CD4-positive, alpha-beta T cell (primary cell): ENCODE results near the gene GANAB. TPM values are rescaled to one million over a fixed set of nuclear protein-coding genes. Genes with fewer than 3 reads are reported as not detected.

Experiments used
- ATAC-seq: fragments of 200-7000 bp; cut with Tn5 transposase; one replicate; pipeline ENCODE4 v1.10.0; 2022; ENCODE audit warnings: mild to moderate bottlenecking; ENCODE audit not compliant: poor library complexity
- CTCF ChIA-PET: fragments of 350-600 bp; sonication (Branson Sonifier 250); formaldehyde crosslinking; loops from one replicate; lab custom pipeline; 2021; ENCODE audit warnings: antibody characterized with exemption, inconsistent platforms; lab: Charles Lee
- POLR2A ChIA-PET: fragments of 350-600 bp; sonication (Branson Sonifier 250); formaldehyde crosslinking; loops from one replicate; lab custom pipeline; 2021; ENCODE audit warnings: antibody characterized with exemption, inconsistent platforms; lab: Charles Lee
- DNase-seq, 14 experiments: peaks; one replicate each; pipeline ENCODE4 v3.0.0-alpha.2; 2013 to 2020; ENCODE audit warnings: mixed read lengths in 2 of 14
- H3K27ac ChIP-seq, 2 donors: one replicate each; pipeline versions ENCODE4 v1.5.1 to v1.7.0; 2013; ENCODE audit warnings: low read length in 2 of 2, low read depth in 1 of 2, mild to moderate bottlenecking in 1 of 2
- H3K27me3 ChIP-seq, 2 experiments: 1 replicate in 1 of 2; 2 replicates in 1 of 2; pipeline versions ENCODE4 v1.6.1 to v1.7.0; 2013; ENCODE audit warnings: low read length in 2 of 2, control low read depth in 1 of 2, mild to moderate bottlenecking in 1 of 2, moderate library complexity in 1 of 2; ENCODE audit not compliant: insufficient read depth in 2 of 2, control insufficient read depth in 1 of 2
- H3K36me3 ChIP-seq: one replicate; pipeline ENCODE4 v1.6.1; 2013; ENCODE audit warnings: low read length, control low read depth; ENCODE audit not compliant: insufficient read depth
- H3K4me1 ChIP-seq: one replicate; pipeline ENCODE4 v1.6.1; 2013; ENCODE audit warnings: low read length, control low read depth; ENCODE audit not compliant: insufficient read depth
- H3K4me3 ChIP-seq: one replicate; pipeline ENCODE4 v1.5.1; 2013; ENCODE audit warnings: mild to moderate bottlenecking, low read length, moderate library complexity
- H3K9me3 ChIP-seq, 2 experiments: 1 replicate in 1 of 2; 2 replicates in 1 of 2; pipeline versions ENCODE4 v1.6.1 to v1.7.0; 2013; ENCODE audit warnings: low read length in 2 of 2, mild to moderate bottlenecking in 2 of 2, control low read depth in 1 of 2, moderate library complexity in 1 of 2; ENCODE audit not compliant: control insufficient read depth in 1 of 2, insufficient read depth in 1 of 2
- H3K27ac Mint-ChIP-seq: one replicate; pipeline ENCODE4 v1.8.0; 2020; ENCODE audit warnings: mixed read lengths
- H3K27me3 Mint-ChIP-seq: one replicate; pipeline ENCODE4 v1.8.0; 2021; ENCODE audit warnings: mixed read lengths
- H3K36me3 Mint-ChIP-seq: one replicate; pipeline ENCODE4 v1.8.0; 2021; ENCODE audit warnings: low read depth, mixed read lengths
- H3K4me1 Mint-ChIP-seq: one replicate; pipeline ENCODE4 v1.8.0; 2021; ENCODE audit warnings: low read depth, mixed read lengths
- H3K4me3 Mint-ChIP-seq: one replicate; pipeline ENCODE4 v1.8.0; 2020; ENCODE audit warnings: mild to moderate bottlenecking, mixed read lengths
- H3K9me3 Mint-ChIP-seq: one replicate; pipeline ENCODE4 v1.8.0; 2020; ENCODE audit warnings: mixed read lengths
- intact Hi-C, 2 experiments: fragments of 100-400 bp; cut with DNase I in 1 of 2; cut with micrococcal nuclease in 1 of 2; formaldehyde crosslinking; loops; one replicate each; pipeline versions ENCODE4 v1.15.1 to v1.9.0; 2023 to 2025; cut with DNase I, micrococcal nuclease
- total RNA-seq, 174 experiments: library from RNA in 2 of 174; stranded (reverse) in 2 of 174; gene quantifications; one replicate each; pipeline ENCODE4 v1.2.3 and lab custom pipeline; 2021 to 2026
- TF ChIP-seq, protein P1 (sequence below): fragments of 200-600 bp; IDR thresholded peaks from one replicate; pipeline ENCODE4 v1.8.0; 2022; ENCODE audit warnings: antibody characterized with exemption, mild to moderate bottlenecking

The GANAB gene
- total RNA-seq, 2 experiments from 2014 or later, result 181 to 182 TPM

DNA sequence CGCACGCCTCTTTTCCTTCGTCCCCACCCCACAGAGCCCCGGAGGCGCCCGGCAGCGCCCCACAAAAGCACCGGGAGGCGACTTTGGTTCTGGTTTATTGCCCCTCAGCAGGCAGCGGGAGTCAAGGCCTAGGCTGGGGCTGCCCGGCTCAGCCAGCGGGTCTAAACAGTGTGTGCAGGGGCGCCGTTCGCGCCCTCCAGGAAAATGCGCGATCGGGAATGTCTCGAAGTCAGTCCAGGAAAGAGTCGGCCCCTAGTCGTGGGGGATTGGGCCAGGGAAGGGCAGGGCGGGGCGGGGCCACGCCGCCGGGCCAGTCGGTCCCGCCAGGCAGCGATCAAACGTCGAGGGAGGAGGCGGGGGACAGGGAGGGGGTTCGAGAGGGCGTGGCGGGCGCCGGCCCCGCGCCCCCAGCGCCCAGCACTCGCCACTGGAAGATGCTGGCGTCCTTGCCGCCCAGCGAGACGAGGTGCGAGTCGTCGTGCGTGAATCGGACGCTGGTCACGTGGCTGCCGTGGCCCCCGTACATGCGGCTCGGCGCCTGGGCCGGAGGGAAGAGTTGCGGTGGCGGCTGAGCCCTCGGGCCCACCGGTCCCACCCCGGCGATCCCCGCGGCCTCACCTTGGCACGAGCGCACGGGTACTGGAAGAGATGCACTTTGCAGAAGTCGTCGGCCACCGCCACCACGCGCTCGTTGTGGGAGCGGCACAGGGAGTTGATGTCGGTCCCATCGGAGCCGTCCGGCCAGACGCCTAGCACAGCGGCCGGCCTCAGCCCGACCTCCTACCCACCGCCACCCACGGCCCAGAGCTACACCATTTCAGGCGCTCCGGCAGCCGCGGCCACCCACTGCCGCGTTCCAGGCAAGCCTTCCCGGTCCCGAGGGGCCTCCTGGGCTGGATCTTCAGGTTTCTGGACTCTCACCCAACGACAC, 44.0 kb downstream of the GANAB start:
- no peaks in the 10 kb centered on the region for H3K9me3 Mint-ChIP-seq
- DNase-seq (peak in 6 of 14 experiments; percentile 25 to 66 (median 48)), ATAC-seq (no peak)
- H3K27ac Mint-ChIP-seq, result peak overlapping the region; percentile 93
- TF ChIP-seq, protein P1, sequence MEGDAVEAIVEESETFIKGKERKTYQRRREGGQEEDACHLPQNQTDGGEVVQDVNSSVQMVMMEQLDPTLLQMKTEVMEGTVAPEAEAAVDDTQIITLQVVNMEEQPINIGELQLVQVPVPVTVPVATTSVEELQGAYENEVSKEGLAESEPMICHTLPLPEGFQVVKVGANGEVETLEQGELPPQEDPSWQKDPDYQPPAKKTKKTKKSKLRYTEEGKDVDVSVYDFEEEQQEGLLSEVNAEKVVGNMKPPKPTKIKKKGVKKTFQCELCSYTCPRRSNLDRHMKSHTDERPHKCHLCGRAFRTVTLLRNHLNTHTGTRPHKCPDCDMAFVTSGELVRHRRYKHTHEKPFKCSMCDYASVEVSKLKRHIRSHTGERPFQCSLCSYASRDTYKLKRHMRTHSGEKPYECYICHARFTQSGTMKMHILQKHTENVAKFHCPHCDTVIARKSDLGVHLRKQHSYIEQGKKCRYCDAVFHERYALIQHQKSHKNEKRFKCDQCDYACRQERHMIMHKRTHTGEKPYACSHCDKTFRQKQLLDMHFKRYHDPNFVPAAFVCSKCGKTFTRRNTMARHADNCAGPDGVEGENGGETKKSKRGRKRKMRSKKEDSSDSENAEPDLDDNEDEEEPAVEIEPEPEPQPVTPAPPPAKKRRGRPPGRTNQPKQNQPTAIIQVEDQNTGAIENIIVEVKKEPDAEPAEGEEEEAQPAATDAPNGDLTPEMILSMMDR, result no peak
- H3K27me3 Mint-ChIP-seq, result no peaks in the 10 kb centered on the region
- Histone ChIP-seq H3K4me3 (peak overlapping the region; percentile 100), H3K36me3 (peaks cover 55% of the 10 kb centered on the region), H3K4me1 (peaks cover 40% of the 10 kb centered on the region), H3K27me3 (no peaks in the 10 kb centered on the region), H3K27ac (peak overlapping the region; percentile 29 to 38), H3K9me3 (no peaks in the 10 kb centered on the region)
- CTCF ChIA-PET, result interaction anchor here (0.7 to 2.8 kb wide), 2 partner anchors 10 to 29 kb away, joined by 5 to 13 read pairs; partner anchors contain the start of genes EEF1G and TUT1
- H3K4me1 Mint-ChIP-seq, result peaks cover 57% of the 10 kb centered on the region
- POLR2A ChIA-PET, result interaction anchor here (0.6 to 4.1 kb wide), 28 partner anchors 10 to 253 kb away, joined by 3 to 177 read pairs (median 10); partner anchors contain the start of genes B3GAT3, C11orf98, CSKMT and EEF1G
- intact Hi-C loops, result loop anchor here in 1 of 2 experiments (10.0 kb wide), 1 partner anchor 162 kb away; the partner anchor contains the start of gene POLR2G
- peak overlapping the region; percentile 94 for H3K4me3 Mint-ChIP-seq
- peaks cover 76% of the 10 kb centered on the region for H3K36me3 Mint-ChIP-seq

DNA sequence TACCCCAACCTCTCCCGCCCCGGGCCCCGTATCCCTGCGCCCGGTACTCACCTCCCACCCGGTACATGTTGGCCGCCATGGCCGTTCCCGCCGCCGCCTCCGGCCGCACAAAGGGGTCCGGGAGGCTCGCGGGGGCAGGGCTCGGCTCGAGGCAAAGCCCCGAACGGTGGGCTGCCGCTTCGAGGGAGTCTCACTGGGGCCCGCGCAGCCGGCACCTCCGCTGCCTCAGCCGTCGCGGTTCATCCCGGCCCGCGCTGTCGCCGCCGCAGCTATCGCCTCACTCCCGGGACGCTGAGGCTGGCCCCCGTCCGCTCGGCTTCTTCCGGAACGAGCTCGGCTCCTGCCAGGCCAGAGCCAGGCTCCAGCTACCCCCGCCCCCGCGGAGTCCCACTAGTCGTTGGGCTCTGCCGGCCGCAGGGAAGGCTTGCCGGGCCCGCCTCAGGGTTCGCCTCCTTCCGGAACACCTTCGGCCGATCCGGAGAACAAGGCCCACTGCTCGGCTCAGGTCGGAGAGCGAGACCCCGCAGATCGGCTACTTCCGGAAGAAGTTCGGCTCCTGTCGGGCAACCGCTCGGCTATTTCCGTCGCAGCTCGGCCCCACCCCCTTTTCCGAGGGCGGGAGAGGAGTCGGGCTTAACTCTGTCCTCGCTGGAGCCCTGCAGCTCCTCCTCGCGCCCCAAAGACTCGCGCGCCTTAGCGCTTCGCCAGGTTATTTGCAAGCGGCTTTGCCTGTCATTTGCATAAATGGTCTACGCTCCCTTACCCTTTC, 44.9 kb downstream of the GANAB start, which contains the start of gene MTA2:
TSS of gene MTA2 (minus strand) at position 494 of the 769 bp plus-strand sequence. CDS start at position 79, 415 bp downstream.
- TF ChIP-seq, protein P1, result no peak
- H3K4me1 Mint-ChIP-seq, result peaks cover 56% of the 10 kb centered on the region
- peak within 1 kb of the TSS; percentile 93 for H3K27ac Mint-ChIP-seq
- H3K27me3 ChIP-seq, result no peaks in the 10 kb centered on the region
- no peaks in the 10 kb centered on the region for H3K27me3 Mint-ChIP-seq
- POLR2A ChIA-PET, result interaction anchor here (0.5 to 4.1 kb wide), 34 partner anchors 10 to 474 kb away, joined by 3 to 177 read pairs (median 6); partner anchors contain the start of genes B3GAT3, C11orf98, CSKMT and EEF1G
- peak within 1 kb of the TSS; percentile 94 for H3K4me3 Mint-ChIP-seq
- H3K36me3 ChIP-seq, result peaks cover 56% of the 10 kb centered on the region
- H3K4me3 ChIP-seq, result peak within 1 kb of the TSS; percentile 100
- DNase-seq (peak; percentile 98 to 100 (median 99)), ATAC-seq (peak; percentile 79)
- intact Hi-C loops, result loop anchor here (1.0 to 10.0 kb wide), 3 partner anchors 10 to 163 kb away; partner anchors contain the start of genes GANAB (in 1 of the 2), POLR2G (in 1 of the 2) and TUT1 (in 1 of the 2)
- H3K4me1 ChIP-seq, result peaks cover 46% of the 10 kb centered on the region
- no peaks in the 10 kb centered on the region for H3K9me3 ChIP-seq
- peak within 1 kb of the TSS; percentile 85 to 94 for H3K27ac ChIP-seq
- H3K36me3 Mint-ChIP-seq, result peaks cover 80% of the 10 kb centered on the region
- no peaks in the 10 kb centered on the region for H3K9me3 Mint-ChIP-seq
- CTCF ChIA-PET, result interaction anchor here (0.7 to 2.8 kb wide), 5 partner anchors 9 to 280 kb away, joined by 4 to 13 read pairs (median 5); partner anchors contain the start of genes EEF1G and TUT1
